Ovary (tissue), 3 donors: ENCODE data around the gene WDR38.

Experiments used
- POLR2A ChIP-seq: fragments of 450-650 bp; IDR thresholded peaks from one replicate; pipeline ENCODE4 v1.6.1; 2017; ENCODE audit warnings: antibody characterized with exemption, mild to moderate bottlenecking, moderate library complexity
- TF ChIP-seq, protein P1 (sequence below), 3 donors: fragments of 450-650 bp in 2 of 3; fragments of 200-600 bp in 1 of 3; IDR thresholded peaks; one replicate each; pipeline versions ENCODE4 v1.5.1 to v1.8.0; 2016 to 2022; ENCODE audit warnings: antibody characterized with exemption in 3 of 3, mild to moderate bottlenecking in 1 of 3
- donor health status: DM: no; HTN: no; CAD: no.

GRCh38 chr9:124841075-124841821 lies 12.0 kb upstream of the WDR38 start:
- TF ChIP-seq, protein P1, sequence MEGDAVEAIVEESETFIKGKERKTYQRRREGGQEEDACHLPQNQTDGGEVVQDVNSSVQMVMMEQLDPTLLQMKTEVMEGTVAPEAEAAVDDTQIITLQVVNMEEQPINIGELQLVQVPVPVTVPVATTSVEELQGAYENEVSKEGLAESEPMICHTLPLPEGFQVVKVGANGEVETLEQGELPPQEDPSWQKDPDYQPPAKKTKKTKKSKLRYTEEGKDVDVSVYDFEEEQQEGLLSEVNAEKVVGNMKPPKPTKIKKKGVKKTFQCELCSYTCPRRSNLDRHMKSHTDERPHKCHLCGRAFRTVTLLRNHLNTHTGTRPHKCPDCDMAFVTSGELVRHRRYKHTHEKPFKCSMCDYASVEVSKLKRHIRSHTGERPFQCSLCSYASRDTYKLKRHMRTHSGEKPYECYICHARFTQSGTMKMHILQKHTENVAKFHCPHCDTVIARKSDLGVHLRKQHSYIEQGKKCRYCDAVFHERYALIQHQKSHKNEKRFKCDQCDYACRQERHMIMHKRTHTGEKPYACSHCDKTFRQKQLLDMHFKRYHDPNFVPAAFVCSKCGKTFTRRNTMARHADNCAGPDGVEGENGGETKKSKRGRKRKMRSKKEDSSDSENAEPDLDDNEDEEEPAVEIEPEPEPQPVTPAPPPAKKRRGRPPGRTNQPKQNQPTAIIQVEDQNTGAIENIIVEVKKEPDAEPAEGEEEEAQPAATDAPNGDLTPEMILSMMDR (IDR thresholded peaks at IDR 0.05): no peak
- no peak for TF ChIP-seq POLR2A
